ENCODE data around the gene CIITA. TPM values are rescaled to one million over a fixed set of nuclear protein-coding genes. Genes with fewer than 3 reads are reported as not detected.

The CIITA gene
- total RNA-seq, 1 donor from 2014 or later = 1.0 TPM

GRCh38 chr16:10892782-10893318 lies 15.8 kb downstream of the CIITA start:
- Histone ChIP-seq H3K4me1 (ENCODE audit: control insufficient read depth in 3 of 3, insufficient read depth in 3 of 3, low read length in 3 of 3) (no peaks in the 10 kb centered on the region), H3K9ac (ENCODE audit: low read depth in 1 of 3, low read length in 3 of 3) (no peak overlapping the region), H3K36me3 (ENCODE audit: control insufficient read depth in 3 of 3, insufficient read depth in 3 of 3, low read length in 3 of 3) (no peaks in the 10 kb centered on the region), H3K4me3 (ENCODE audit: low read length in 3 of 3) (no peak overlapping the region), H3K27me3 (ENCODE audit: control insufficient read depth in 3 of 3, insufficient read depth in 3 of 3, low read length in 3 of 3) (peaks cover 0 to 3% (median 0%) of the 10 kb centered on the region in 3 donors), H3K27ac (ENCODE audit: low read depth, low read length) (no peak overlapping the region), H3K9me3 (ENCODE audit: control insufficient read depth in 3 of 3, low read length in 3 of 3) (no peaks in the 10 kb centered on the region)

GRCh38 chr16:10895053-10895946 lies 18.3 kb downstream of the CIITA start:
- H3K9me3 ChIP-seq (ENCODE audit: control insufficient read depth in 3 of 3, low read length in 3 of 3) = no peaks in the 10 kb centered on the region
- peaks cover 0 to 9% (median 0%) of the 10 kb centered on the region in 3 donors for H3K36me3 ChIP-seq (ENCODE audit: control insufficient read depth in 3 of 3, insufficient read depth in 3 of 3, low read length in 3 of 3)
- no peaks in the 10 kb centered on the region for H3K27me3 ChIP-seq (ENCODE audit: control insufficient read depth in 3 of 3, insufficient read depth in 3 of 3, low read length in 3 of 3)
- H3K4me1 ChIP-seq (ENCODE audit: control insufficient read depth in 3 of 3, insufficient read depth in 3 of 3, low read length in 3 of 3) = no peaks in the 10 kb centered on the region
- no peak overlapping the region for H3K9ac ChIP-seq (ENCODE audit: low read depth in 1 of 3, low read length in 3 of 3)
- no peak overlapping the region for H3K27ac ChIP-seq (ENCODE audit: low read depth, low read length)
- no peak overlapping the region for H3K4me3 ChIP-seq (ENCODE audit: low read length in 3 of 3)

- no peaks in the 10 kb centered on the region for H3K4me1 ChIP-seq (ENCODE audit: control insufficient read depth in 3 of 3, insufficient read depth in 3 of 3, low read length in 3 of 3)
- no peak overlapping the region for H3K9ac ChIP-seq (ENCODE audit: low read depth in 1 of 3, low read length in 3 of 3)
- H3K36me3 ChIP-seq (ENCODE audit: control insufficient read depth in 3 of 3, insufficient read depth in 3 of 3, low read length in 3 of 3) = peaks cover 0 to 9% (median 0%) of the 10 kb centered on the region in 3 donors
- no peaks in the 10 kb centered on the region for H3K27me3 ChIP-seq (ENCODE audit: control insufficient read depth in 3 of 3, insufficient read depth in 3 of 3, low read length in 3 of 3)
- no peak overlapping the region for H3K4me3 ChIP-seq (ENCODE audit: low read length in 3 of 3)
- H3K9me3 ChIP-seq (ENCODE audit: control insufficient read depth in 3 of 3, low read length in 3 of 3) = no peaks in the 10 kb centered on the region
- H3K27ac ChIP-seq (ENCODE audit: low read depth, low read length) = no peak overlapping the region
Measured at GRCh38 chr16:10896165-10896564, 19.2 kb downstream of the CIITA start.

- H3K4me3 ChIP-seq (ENCODE audit: low read length in 3 of 3) = no peak overlapping the region
- H3K27ac ChIP-seq (ENCODE audit: low read depth, low read length) = no peak overlapping the region
- peaks cover 0 to 9% (median 0%) of the 10 kb centered on the region in 3 donors for H3K36me3 ChIP-seq (ENCODE audit: control insufficient read depth in 3 of 3, insufficient read depth in 3 of 3, low read length in 3 of 3)
- H3K27me3 ChIP-seq (ENCODE audit: control insufficient read depth in 3 of 3, insufficient read depth in 3 of 3, low read length in 3 of 3) = no peaks in the 10 kb centered on the region
- no peaks in the 10 kb centered on the region for H3K4me1 ChIP-seq (ENCODE audit: control insufficient read depth in 3 of 3, insufficient read depth in 3 of 3, low read length in 3 of 3)
- H3K9ac ChIP-seq (ENCODE audit: low read depth in 1 of 3, low read length in 3 of 3) = no peak overlapping the region
- no peaks in the 10 kb centered on the region for H3K9me3 ChIP-seq (ENCODE audit: control insufficient read depth in 3 of 3, low read length in 3 of 3)
Measured at GRCh38 chr16:10896723-10897122, 19.7 kb downstream of the CIITA start.

GRCh38 chr16:10897134-10897533 lies 20.1 kb downstream of the CIITA start:
- Histone ChIP-seq H3K4me1 (ENCODE audit: control insufficient read depth in 3 of 3, insufficient read depth in 3 of 3, low read length in 3 of 3) (no peaks in the 10 kb centered on the region), H3K27ac (ENCODE audit: low read depth, low read length) (no peak overlapping the region)

GRCh38 chr16:10902999-10903398 lies 26.0 kb downstream of the CIITA start:
- Histone ChIP-seq H3K4me1 (ENCODE audit: control insufficient read depth in 3 of 3, insufficient read depth in 3 of 3, low read length in 3 of 3) (no peaks in the 10 kb centered on the region), H3K9ac (ENCODE audit: low read depth in 1 of 3, low read length in 3 of 3) (no peak overlapping the region), H3K4me3 (ENCODE audit: low read length in 3 of 3) (no peak overlapping the region), H3K27me3 (ENCODE audit: control insufficient read depth in 3 of 3, insufficient read depth in 3 of 3, low read length in 3 of 3) (no peaks in the 10 kb centered on the region), H3K36me3 (ENCODE audit: control insufficient read depth in 3 of 3, insufficient read depth in 3 of 3, low read length in 3 of 3) (peaks cover 0 to 22% (median 9%) of the 10 kb centered on the region in 3 donors), H3K9me3 (ENCODE audit: control insufficient read depth in 3 of 3, low read length in 3 of 3) (no peaks in the 10 kb centered on the region), H3K27ac (ENCODE audit: low read depth, low read length) (no peak overlapping the region)

More at GRCh38 chr16:10897134-10897533, 20.1 kb downstream of the CIITA start:
- no peaks in the 10 kb centered on the region for H3K9me3 ChIP-seq (ENCODE audit: control insufficient read depth in 3 of 3, low read length in 3 of 3)
- no peak overlapping the region for H3K4me3 ChIP-seq (ENCODE audit: low read length in 3 of 3)
- H3K27me3 ChIP-seq (ENCODE audit: control insufficient read depth in 3 of 3, insufficient read depth in 3 of 3, low read length in 3 of 3) = no peaks in the 10 kb centered on the region
- peaks cover 0 to 9% (median 2%) of the 10 kb centered on the region in 3 donors for H3K36me3 ChIP-seq (ENCODE audit: control insufficient read depth in 3 of 3, insufficient read depth in 3 of 3, low read length in 3 of 3)
- H3K9ac ChIP-seq (ENCODE audit: low read depth in 1 of 3, low read length in 3 of 3) = no peak overlapping the region

GRCh38 chr16:10906482-10906881 lies 29.5 kb downstream of the CIITA start:
- Histone ChIP-seq H3K4me1 (ENCODE audit: control insufficient read depth in 3 of 3, insufficient read depth in 3 of 3, low read length in 3 of 3) (no peaks in the 10 kb centered on the region), H3K36me3 (ENCODE audit: control insufficient read depth in 3 of 3, insufficient read depth in 3 of 3, low read length in 3 of 3) (peaks cover 0 to 24% (median 9%) of the 10 kb centered on the region in 3 donors), H3K4me3 (ENCODE audit: low read length in 3 of 3) (no peak overlapping the region), H3K9me3 (ENCODE audit: control insufficient read depth in 3 of 3, low read length in 3 of 3) (no peaks in the 10 kb centered on the region), H3K27ac (ENCODE audit: low read depth, low read length) (no peak overlapping the region), H3K9ac (ENCODE audit: low read depth in 1 of 3, low read length in 3 of 3) (no peak overlapping the region), H3K27me3 (ENCODE audit: control insufficient read depth in 3 of 3, insufficient read depth in 3 of 3, low read length in 3 of 3) (no peaks in the 10 kb centered on the region)

- no peaks in the 10 kb centered on the region for H3K4me1 ChIP-seq (ENCODE audit: control insufficient read depth in 3 of 3, insufficient read depth in 3 of 3, low read length in 3 of 3)
- no peaks in the 10 kb centered on the region for H3K9me3 ChIP-seq (ENCODE audit: control insufficient read depth in 3 of 3, low read length in 3 of 3)
- H3K36me3 ChIP-seq (ENCODE audit: control insufficient read depth in 3 of 3, insufficient read depth in 3 of 3, low read length in 3 of 3) = peaks cover 0 to 24% (median 7%) of the 10 kb centered on the region in 3 donors
- no peak overlapping the region for H3K27ac ChIP-seq (ENCODE audit: low read depth, low read length)
- no peaks in the 10 kb centered on the region for H3K27me3 ChIP-seq (ENCODE audit: control insufficient read depth in 3 of 3, insufficient read depth in 3 of 3, low read length in 3 of 3)
- H3K9ac ChIP-seq (ENCODE audit: low read depth in 1 of 3, low read length in 3 of 3) = no peak overlapping the region
- no peak overlapping the region for H3K4me3 ChIP-seq (ENCODE audit: low read length in 3 of 3)
Measured at GRCh38 chr16:10906914-10907756, 30.1 kb downstream of the CIITA start.

GRCh38 chr16:10907757-10908045 lies 30.7 kb downstream of the CIITA start:
- H3K36me3 ChIP-seq (ENCODE audit: control insufficient read depth in 3 of 3, insufficient read depth in 3 of 3, low read length in 3 of 3) = peaks cover 0 to 24% (median 2%) of the 10 kb centered on the region in 3 donors
- H3K4me3 ChIP-seq (ENCODE audit: low read length in 3 of 3) = no peak overlapping the region
- no peak overlapping the region for H3K27ac ChIP-seq (ENCODE audit: low read depth, low read length)
- no peaks in the 10 kb centered on the region for H3K9me3 ChIP-seq (ENCODE audit: control insufficient read depth in 3 of 3, low read length in 3 of 3)
- H3K4me1 ChIP-seq (ENCODE audit: control insufficient read depth in 3 of 3, insufficient read depth in 3 of 3, low read length in 3 of 3) = no peaks in the 10 kb centered on the region
- no peaks in the 10 kb centered on the region for H3K27me3 ChIP-seq (ENCODE audit: control insufficient read depth in 3 of 3, insufficient read depth in 3 of 3, low read length in 3 of 3)
- no peak overlapping the region for H3K9ac ChIP-seq (ENCODE audit: low read depth in 1 of 3, low read length in 3 of 3)

GRCh38 chr16:10911267-10911666 lies 34.3 kb downstream of the CIITA start:
- no peaks in the 10 kb centered on the region for H3K9me3 ChIP-seq (ENCODE audit: control insufficient read depth in 3 of 3, low read length in 3 of 3)
- H3K27me3 ChIP-seq (ENCODE audit: control insufficient read depth in 3 of 3, insufficient read depth in 3 of 3, low read length in 3 of 3) = no peaks in the 10 kb centered on the region
- no peaks in the 10 kb centered on the region for H3K4me1 ChIP-seq (ENCODE audit: control insufficient read depth in 3 of 3, insufficient read depth in 3 of 3, low read length in 3 of 3)
- H3K9ac ChIP-seq (ENCODE audit: low read depth in 1 of 3, low read length in 3 of 3) = no peak overlapping the region
- H3K36me3 ChIP-seq (ENCODE audit: control insufficient read depth in 3 of 3, insufficient read depth in 3 of 3, low read length in 3 of 3) = peaks cover 0 to 10% (median 0%) of the 10 kb centered on the region in 3 donors
- no peak overlapping the region for H3K27ac ChIP-seq (ENCODE audit: low read depth, low read length)
- H3K4me3 ChIP-seq (ENCODE audit: low read length in 3 of 3) = no peak overlapping the region

All from skeletal muscle tissue (tissue), 4 donors.